A549 (cell line): Measurements from ENCODE around the gene NDUFB5. TPM values are rescaled to one million over a fixed set of nuclear protein-coding genes. Genes with fewer than 3 reads are reported as not detected.

ENCODE experiments used
- ATAC-seq, 2 experiments: fragments of 200-7000 bp in 1 of 2; fragments of >200 bp in 1 of 2; cut with Nextera tagmentation in 1 of 2; cut with Tn5 transposase in 1 of 2; 3 replicates each; pipeline versions ENCODE4 v1.8.0 to v1.9.1; 2018 to 2020; ENCODE audit warnings: mild to moderate bottlenecking in 1 of 2, moderate library complexity in 1 of 2
- CTCF ChIA-PET: fragments of 300-600 bp; sonication (Branson Sonifier 250); formaldehyde crosslinking; extraction: SDS; loops from one replicate; lab custom pipeline; 2021; ENCODE audit warnings: antibody characterized with exemption, inconsistent platforms; lab: Yijun Ruan, JAX
- POLR2A ChIA-PET: fragments of 350-600 bp; formaldehyde crosslinking; extraction: SDS; loops from one replicate; lab custom pipeline; 2021; ENCODE audit warnings: antibody characterized with exemption, inconsistent platforms; lab: Yijun Ruan, JAX
- DNase-seq, 2 experiments: peaks; one replicate each; pipeline versions ENCODE4 v3.0.0 to v3.0.0-alpha.2; 2011 to 2016; ENCODE audit warnings: low read depth in 1 of 2, low spot score in 1 of 2
- FAIRE-seq: peaks from 2 replicates; lab custom pipeline; 2011; peaks lifted over from hg19 to GRCh38; lab: Jason Lieb, UNC
- H3K27ac ChIP-seq, 2 experiments: fragments of >200 bp; sonication (Bioruptor Twin); formaldehyde crosslinking; 3 replicates each; pipeline ENCODE4 v1.5.1; 2016 to 2017
- H3K4me1 ChIP-seq: fragments of >200 bp; sonication (Bioruptor Twin); formaldehyde crosslinking; 3 replicates; pipeline ENCODE4 v1.6.1; 2016
- H3K4me2 ChIP-seq: fragments of >200 bp; sonication (Bioruptor Twin); formaldehyde crosslinking; 3 replicates; pipeline ENCODE4 v1.6.1; 2016
- H3K4me3 ChIP-seq: fragments of >200 bp; sonication (Bioruptor Twin); formaldehyde crosslinking; 3 replicates; pipeline ENCODE4 v1.5.1; 2016
- H3K9me3 ChIP-seq: fragments of >200 bp; sonication (Bioruptor Twin); formaldehyde crosslinking; 3 replicates; pipeline ENCODE4 v1.6.1; 2016
- BCL3 ChIP-seq: fragments of >200 bp; sonication (Bioruptor Twin); formaldehyde crosslinking; IDR thresholded peaks from 3 replicates; pipeline ENCODE4 v1.6.1; 2016
- CBX8 ChIP-seq: fragments of 200-600 bp; sonication (generic); IDR thresholded peaks from 2 replicates; pipeline ENCODE4 v1.6.1; 2016
- EHF ChIP-seq: fragments of 250-450 bp; sonication (Bioruptor Pico); IDR thresholded peaks from 2 replicates; pipeline ENCODE4 v1.5.0; 2020; ENCODE audit warnings: mild to moderate bottlenecking
- EP300 ChIP-seq, 2 experiments: fragments of >200 bp; sonication (Bioruptor Twin); formaldehyde crosslinking; IDR thresholded peaks; 2 replicates in 1 of 2; 3 replicates in 1 of 2; pipeline ENCODE4 v1.6.1; 2016 to 2017
- ESRRA ChIP-seq: fragments of 150-350 bp; IDR thresholded peaks from 2 replicates; pipeline ENCODE4 v1.6.1; 2014; ENCODE audit warnings: mild to moderate bottlenecking, low read length, borderline replicate concordance
- HMGXB4 ChIP-seq: fragments of 250-450 bp; sonication (Bioruptor Pico); IDR thresholded peaks from 2 replicates; pipeline ENCODE4 v1.5.0; 2021; ENCODE audit warnings: mild to moderate bottlenecking, moderate library complexity, borderline replicate concordance
- HOXB5 ChIP-seq: fragments of 250-450 bp; sonication (Bioruptor Pico); IDR thresholded peaks from 2 replicates; pipeline ENCODE4 v1.5.0; 2020; ENCODE audit warnings: mild to moderate bottlenecking, moderate library complexity
- JUN ChIP-seq, 2 experiments: fragments of >200 bp; sonication (Bioruptor Twin); formaldehyde crosslinking; IDR thresholded peaks; 2 replicates in 1 of 2; 3 replicates in 1 of 2; pipeline ENCODE4 v1.6.1; 2016 to 2017
- JUNB ChIP-seq: fragments of >200 bp; sonication (Bioruptor Twin); formaldehyde crosslinking; IDR thresholded peaks from 2 replicates; pipeline ENCODE4 v1.6.1; 2016
- MAX ChIP-seq: IDR thresholded peaks from 2 replicates; pipeline ENCODE4 v1.6.1; 2012
- MYC ChIP-seq: IDR thresholded peaks from 2 replicates; pipeline ENCODE4 v1.6.1; 2012; ENCODE audit warnings: mild to moderate bottlenecking, inconsistent platforms, low read length, improper control_type of control experiment, borderline replicate concordance
- PHF8 ChIP-seq: fragments of 200-600 bp; sonication (generic); IDR thresholded peaks from 2 replicates; pipeline ENCODE4 v1.6.1; 2016; ENCODE audit warnings: low read depth, mild to moderate bottlenecking, antibody characterized with exemption, moderate library complexity, borderline replicate concordance
- RARB ChIP-seq: fragments of 250-450 bp; sonication (Bioruptor Pico); IDR thresholded peaks from 2 replicates; pipeline ENCODE4 v1.8.0; 2021; ENCODE audit warnings: mild to moderate bottlenecking, moderate library complexity
- RFX5 ChIP-seq: fragments of 450-650 bp; IDR thresholded peaks from 2 replicates; pipeline ENCODE4 v1.7.1; 2014; ENCODE audit warnings: antibody characterized with exemption, mild to moderate bottlenecking, moderate library complexity
- RNF2 ChIP-seq: fragments of 200-600 bp; sonication (generic); IDR thresholded peaks from 2 replicates; pipeline ENCODE4 v1.6.1; 2016; ENCODE audit warnings: low read depth, mild to moderate bottlenecking, antibody characterized with exemption, moderate library complexity, borderline replicate concordance
- ZC3H11A ChIP-seq: fragments of 450-650 bp; IDR thresholded peaks from 2 replicates; pipeline ENCODE4 v1.6.1; 2014; ENCODE audit warnings: antibody characterized with exemption, mild to moderate bottlenecking
- ZFP36 ChIP-seq: fragments of 450-650 bp; IDR thresholded peaks from 2 replicates; pipeline ENCODE4 v1.6.1; 2014; ENCODE audit warnings: borderline replicate concordance; ENCODE audit not compliant: partially characterized antibody
- ZSCAN20 ChIP-seq: fragments of 250-450 bp; sonication (Bioruptor Pico); IDR thresholded peaks from 2 replicates; pipeline ENCODE4 v1.8.0; 2022; ENCODE audit warnings: mild to moderate bottlenecking, moderate library complexity
- WGBS: methylation state at CpG from one replicate; pipeline ENCODE4 v1.1.6; 2017; ENCODE audit errors: missing lambda C conversion rate; 5-methylcytosine and 5-hydroxymethylcytosine counted together
- polyA plus RNA-seq, 4 experiments: library from polyadenylated mRNA; depleted of rRNA in 3 of 4; stranded (reverse); fragments of >200 nt; fragmentation: RNase III in 1 of 4; extraction: RNeasy Plus Mini Kit Qiagen cat#74134 plus additional on column Dnase treatment in 1 of 4; gene quantifications; 2 replicates in 3 of 4; 3 replicates in 1 of 4; pipeline ENCODE4 v1.2.3, GENCODE V29; 2011 to 2017
- TF ChIP-seq, protein P1 (sequence below): fragments of >200 bp; sonication (Bioruptor Twin); formaldehyde crosslinking; IDR thresholded peaks from 3 replicates; pipeline ENCODE4 v1.5.1; 2016

Gene NDUFB5
- polyA plus RNA-seq, 2 of the 4 experiments (the other 2 are of a cell fraction) = 65.5 to 66.1 TPM

- peaks cover 9% of the 10 kb centered on the region; the same call in 2 of the 3 replicates for H3K4me1 ChIP-seq
- FAIRE-seq (no peak), DNase-seq (no peak), ATAC-seq (no peak)
- no peak overlapping the region for H3K4me2 ChIP-seq
- TF ChIP-seq, protein P1, sequence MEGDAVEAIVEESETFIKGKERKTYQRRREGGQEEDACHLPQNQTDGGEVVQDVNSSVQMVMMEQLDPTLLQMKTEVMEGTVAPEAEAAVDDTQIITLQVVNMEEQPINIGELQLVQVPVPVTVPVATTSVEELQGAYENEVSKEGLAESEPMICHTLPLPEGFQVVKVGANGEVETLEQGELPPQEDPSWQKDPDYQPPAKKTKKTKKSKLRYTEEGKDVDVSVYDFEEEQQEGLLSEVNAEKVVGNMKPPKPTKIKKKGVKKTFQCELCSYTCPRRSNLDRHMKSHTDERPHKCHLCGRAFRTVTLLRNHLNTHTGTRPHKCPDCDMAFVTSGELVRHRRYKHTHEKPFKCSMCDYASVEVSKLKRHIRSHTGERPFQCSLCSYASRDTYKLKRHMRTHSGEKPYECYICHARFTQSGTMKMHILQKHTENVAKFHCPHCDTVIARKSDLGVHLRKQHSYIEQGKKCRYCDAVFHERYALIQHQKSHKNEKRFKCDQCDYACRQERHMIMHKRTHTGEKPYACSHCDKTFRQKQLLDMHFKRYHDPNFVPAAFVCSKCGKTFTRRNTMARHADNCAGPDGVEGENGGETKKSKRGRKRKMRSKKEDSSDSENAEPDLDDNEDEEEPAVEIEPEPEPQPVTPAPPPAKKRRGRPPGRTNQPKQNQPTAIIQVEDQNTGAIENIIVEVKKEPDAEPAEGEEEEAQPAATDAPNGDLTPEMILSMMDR = no peak
- TF ChIP-seq MAX (no peak), JUNB (no peak), BCL3 (no peak), ZFP36 (no peak), ZSCAN20 (CRISPR knock-in tag) (no peak), HOXB5 (CRISPR knock-in tag) (no peak), CBX8 (no peak), PHF8 (no peak), RARB (CRISPR knock-in tag) (no peak), EHF (CRISPR knock-in tag) (no peak), RFX5 (no peak), HMGXB4 (CRISPR knock-in tag) (no peak), JUN (IDR thresholded peaks at IDR 0.05) (no peak), ESRRA (no peak), MYC (no peak)
- ChIA-PET POLR2A (interaction anchor here (0.6 kb wide), 1 partner anchor 15 kb away, joined by 3 read pairs; no protein-coding TSS in a partner anchor), CTCF (interaction anchor here (0.6 kb wide), 1 partner anchor 118 kb away, joined by 6 read pairs; no protein-coding TSS in a partner anchor)
- H3K9me3 ChIP-seq = no peaks in the 10 kb centered on the region
- H3K27ac ChIP-seq = no peak overlapping the region
- WGBS = 91% methylated on average over 4 of the region's 4 CpGs
- no peak overlapping the region for H3K4me3 ChIP-seq
These were observed 5.1 kb upstream of the NDUFB5 start for GRCh38 chr3:179599531-179599930.

GRCh38 chr3:179603321-179603720 is 1.3 kb upstream of the NDUFB5 start:
- POLR2A ChIA-PET = interaction anchor here (0.6 kb wide), 1 partner anchor 171 kb away, joined by 6 read pairs; no protein-coding TSS in a partner anchor
- H3K9me3 ChIP-seq = no peaks in the 10 kb centered on the region
- ATAC-seq = no peak
- WGBS = 65% methylated on average over 4 of the region's 4 CpGs
- TF ChIP-seq RNF2 (no peak), EP300 (IDR thresholded peaks at IDR 0.05) (no peak), PHF8 (no peak)
- peak overlapping the region; percentile 80 for H3K4me3 ChIP-seq
- H3K4me2 ChIP-seq = peak overlapping the region; percentile 83
- H3K27ac ChIP-seq = no peak overlapping the region
- FAIRE-seq = no peak
- CTCF ChIA-PET = no interaction called here
- H3K4me1 ChIP-seq = peaks cover 14% of the 10 kb centered on the region; the same call in 2 of the 3 replicates
- no peak for DNase-seq

DNA sequence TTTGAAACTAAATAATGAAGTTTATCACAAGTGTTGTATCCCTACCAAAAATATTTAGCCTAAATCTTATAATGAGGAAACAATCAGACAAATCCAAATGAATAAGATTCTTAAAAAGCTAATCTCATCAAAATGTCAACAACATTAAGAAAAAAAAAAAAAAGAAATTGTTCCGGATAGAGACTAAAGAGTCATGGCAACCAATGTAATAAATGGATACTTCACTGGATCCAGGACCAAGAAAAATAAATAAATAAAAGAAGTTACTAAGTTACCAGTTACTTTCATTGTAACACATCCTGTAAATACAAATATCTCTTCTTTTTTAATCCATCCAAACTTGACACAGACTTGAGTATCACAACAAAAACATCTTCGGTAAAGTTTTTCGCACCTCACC is 763 bp upstream of the NDUFB5 start:
- Histone ChIP-seq H3K4me1 (peaks cover 14% of the 10 kb centered on the region; the same call in 2 of the 3 replicates), H3K4me2 (peak overlapping the region; percentile 83), H3K4me3 (peak overlapping the region; percentile 80), H3K9me3 (no peaks in the 10 kb centered on the region), H3K27ac (peak overlapping the region; percentile 86 to 92)
- ChIA-PET POLR2A (interaction anchor here (0.6 kb wide), 1 partner anchor 170 kb away, joined by 6 read pairs; no protein-coding TSS in a partner anchor), CTCF (no interaction called here)
- ATAC-seq = no peak; a peak in 1 of 6 replicates
- 4% methylated on average over 3 of the region's 3 CpGs for WGBS
- DNase-seq = no peak
- TF ChIP-seq BCL3 = no peak
- TF ChIP-seq ZC3H11A = no peak
- TF ChIP-seq MAX = no peak
- no peak for TF ChIP-seq RARB (CRISPR knock-in tag)
- no peak for FAIRE-seq
